T-helper 2 cell treated with Interferon-gamma antibody and Interleukin-4, amounts not matched to agents 5 μg/mL and 100 μg/mL, for 36 hours (primary cell): Measurements from ENCODE around the gene AARSD1.
"Not testable (repeated sequence)": the region's sequence is repeated elsewhere in the genome, so short reads cannot be mapped to it uniquely, and the experiment has no call there.

ENCODE experiments used
- DNase-seq: peaks from one replicate; pipeline ENCODE4 v3.0.0; 2021; ENCODE audit warnings: low spot score
- H3K27ac Mint-ChIP-seq: one replicate; pipeline ENCODE4 v1.8.0; 2021; ENCODE audit warnings: mild to moderate bottlenecking, mixed read lengths
- H3K27me3 Mint-ChIP-seq: one replicate; pipeline ENCODE4 v1.8.0; 2021; ENCODE audit warnings: low read depth, mixed read lengths
- H3K36me3 Mint-ChIP-seq: one replicate; pipeline ENCODE4 v1.8.0; 2021; ENCODE audit warnings: low read depth, mixed read lengths
- H3K4me1 Mint-ChIP-seq: one replicate; pipeline ENCODE4 v1.8.0; 2021; ENCODE audit warnings: low read depth, mixed read lengths
- H3K4me3 Mint-ChIP-seq: one replicate; pipeline ENCODE4 v1.8.0; 2022; ENCODE audit warnings: mild to moderate bottlenecking, moderate library complexity, mixed read lengths
- H3K9me3 Mint-ChIP-seq: one replicate; pipeline ENCODE4 v1.8.0; 2021; ENCODE audit warnings: mixed read lengths

The AARSD1 gene

GRCh38 chr17:42992872-42993271, 28.6 kb upstream of the AARSD1 start:
- H3K27ac Mint-ChIP-seq, result no peak overlapping the region
- H3K9me3 Mint-ChIP-seq, result no peaks in the 10 kb centered on the region
- no peak for DNase-seq
- no peak overlapping the region for H3K4me3 Mint-ChIP-seq
- H3K4me1 Mint-ChIP-seq, result peaks cover 10% of the 10 kb centered on the region
- peaks cover 43% of the 10 kb centered on the region for H3K36me3 Mint-ChIP-seq
- no peaks in the 10 kb centered on the region for H3K27me3 Mint-ChIP-seq

- Mint-ChIP-seq H3K4me3 (no peak overlapping the region), H3K27ac (no peak overlapping the region), H3K27me3 (no peaks in the 10 kb centered on the region), H3K9me3 (no peaks in the 10 kb centered on the region), H3K36me3 (peaks cover 46% of the 10 kb centered on the region), H3K4me1 (no peaks in the 10 kb centered on the region)
- no peak for DNase-seq
Measured at GRCh38 chr17:42991471-42991870, 27.2 kb upstream of the AARSD1 start.

- Mint-ChIP-seq H3K4me1 (peaks cover 3% of the 10 kb centered on the region), H3K36me3 (peaks cover 57% of the 10 kb centered on the region), H3K27me3 (no peaks in the 10 kb centered on the region), H3K27ac (no peak overlapping the region), H3K9me3 (no peaks in the 10 kb centered on the region), H3K4me3 (no peak overlapping the region)
- no peak for DNase-seq
Measured at GRCh38 chr17:42989726-42990652, 25.7 kb upstream of the AARSD1 start.

GRCh38 chr17:42989141-42989540, 24.9 kb upstream of the AARSD1 start:
- Mint-ChIP-seq H3K9me3 (no peaks in the 10 kb centered on the region), H3K4me1 (peaks cover 7% of the 10 kb centered on the region), H3K36me3 (peaks cover 54% of the 10 kb centered on the region), H3K4me3 (no peak overlapping the region), H3K27me3 (no peaks in the 10 kb centered on the region), H3K27ac (no peak overlapping the region)
- no peak for DNase-seq

DNA sequence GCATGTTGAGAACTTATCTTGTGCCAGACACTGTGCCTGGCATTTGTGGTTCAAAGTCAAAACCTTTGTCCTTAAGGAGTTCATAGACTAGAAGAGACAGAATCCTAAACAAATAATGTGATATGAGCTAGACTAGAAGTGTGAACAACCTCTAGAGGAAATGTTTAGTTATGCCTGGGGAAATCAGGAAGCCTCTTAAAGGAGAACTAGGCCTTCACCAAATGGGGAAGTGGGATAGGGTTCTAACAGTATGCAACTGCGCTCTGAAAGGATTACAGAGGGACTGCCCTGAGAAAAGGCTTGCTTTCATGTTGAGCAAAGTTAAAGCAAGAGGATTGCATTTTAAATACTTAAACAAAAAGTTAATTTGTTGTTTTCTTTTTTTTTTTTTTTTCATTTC, 21.0 kb upstream of the AARSD1 start:
- Mint-ChIP-seq H3K36me3 (peaks cover 45% of the 10 kb centered on the region), H3K27ac (no peak overlapping the region), H3K27me3 (no peaks in the 10 kb centered on the region), H3K4me1 (peaks cover 17% of the 10 kb centered on the region), H3K9me3 (no peaks in the 10 kb centered on the region), H3K4me3 (no peak overlapping the region)
- no peak for DNase-seq

GRCh38 chr17:42982266-42982665, 18.0 kb upstream of the AARSD1 start:
- no peaks in the 10 kb centered on the region for H3K9me3 Mint-ChIP-seq
- peak overlapping the region; percentile 69 for H3K27ac Mint-ChIP-seq
- peak overlapping the region; percentile 95 for H3K4me3 Mint-ChIP-seq
- H3K27me3 Mint-ChIP-seq, result no peaks in the 10 kb centered on the region
- H3K4me1 Mint-ChIP-seq, result peaks cover 27% of the 10 kb centered on the region
- no peak for DNase-seq
- peaks cover 24% of the 10 kb centered on the region for H3K36me3 Mint-ChIP-seq

DNA sequence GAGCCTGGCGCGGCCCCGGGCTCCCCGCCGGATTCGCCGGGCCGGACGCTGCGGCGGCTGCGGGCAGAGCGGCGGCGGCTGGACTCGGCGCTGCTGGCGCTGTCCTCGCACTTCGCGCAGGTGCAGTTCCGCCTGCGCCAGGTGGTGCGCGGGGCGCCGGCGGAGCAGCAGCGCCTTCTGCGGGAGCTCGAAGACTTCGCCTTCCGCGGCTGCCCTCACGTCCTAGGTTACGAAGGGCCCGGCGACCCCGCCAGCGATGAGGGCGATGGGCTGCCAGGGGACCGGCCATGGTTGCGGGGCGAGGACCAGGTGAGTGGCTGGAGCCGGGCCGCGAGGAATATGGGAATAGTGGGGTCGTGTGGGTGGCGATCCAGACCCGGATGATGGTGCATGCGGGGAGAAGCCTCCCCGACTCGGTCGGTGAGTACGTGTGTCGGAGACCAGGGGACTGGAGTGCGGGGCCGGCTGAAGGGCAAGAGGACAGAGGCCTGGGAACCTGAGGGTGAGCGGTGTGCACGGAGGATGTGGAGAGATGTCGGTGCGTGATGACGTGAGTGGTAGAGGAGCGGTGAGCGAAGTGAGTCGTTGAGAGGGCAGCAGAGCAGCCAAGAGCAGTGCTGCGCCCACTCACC, 16.6 kb upstream of the AARSD1 start:
- H3K4me1 Mint-ChIP-seq, result peaks cover 27% of the 10 kb centered on the region
- H3K4me3 Mint-ChIP-seq, result peak overlapping the region; percentile 95
- H3K9me3 Mint-ChIP-seq, result no peaks in the 10 kb centered on the region
- no peaks in the 10 kb centered on the region for H3K27me3 Mint-ChIP-seq
- peaks cover 21% of the 10 kb centered on the region for H3K36me3 Mint-ChIP-seq
- peak; percentile 78 for DNase-seq
- H3K27ac Mint-ChIP-seq, result peak overlapping the region; percentile 76

DNA sequence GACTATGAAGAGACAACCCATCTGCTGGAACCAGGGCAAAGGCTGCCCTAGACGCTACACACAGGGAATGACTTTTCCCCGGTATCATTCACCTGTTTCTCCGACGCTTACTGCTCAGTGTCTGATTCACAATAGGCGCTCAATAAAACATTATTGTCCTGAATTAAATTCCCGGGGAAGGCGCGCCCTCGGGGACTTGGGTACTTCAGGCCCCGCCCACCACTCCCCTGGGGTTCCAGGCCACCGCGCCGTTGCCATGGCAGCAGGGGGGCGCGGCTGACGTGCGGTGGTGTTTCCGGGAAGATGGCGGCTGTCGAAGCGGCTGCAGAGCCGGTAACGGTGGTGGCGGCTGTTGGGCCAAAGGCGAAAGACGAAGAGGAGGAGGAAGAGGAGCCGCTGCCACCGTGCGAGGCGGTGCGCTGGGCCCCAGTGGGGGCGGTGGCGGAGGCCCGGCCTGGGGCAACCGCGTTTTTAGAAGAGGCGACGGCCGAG, 16.1 kb upstream of the AARSD1 start, which contains the start of gene RUNDC1:
Gene RUNDC1 (plus strand): TSS at position 292 of the 492 bp plus-strand sequence. CDS start 12 bp downstream, at position 304.
- Mint-ChIP-seq H3K36me3 (peaks cover 16% of the 10 kb centered on the region), H3K4me3 (peak within 1 kb of the TSS; percentile 95), H3K4me1 (peaks cover 27% of the 10 kb centered on the region), H3K27ac (peak within 1 kb of the TSS; percentile 96), H3K9me3 (no peaks in the 10 kb centered on the region), H3K27me3 (no peaks in the 10 kb centered on the region)
- DNase-seq, result peak; percentile 89

DNA sequence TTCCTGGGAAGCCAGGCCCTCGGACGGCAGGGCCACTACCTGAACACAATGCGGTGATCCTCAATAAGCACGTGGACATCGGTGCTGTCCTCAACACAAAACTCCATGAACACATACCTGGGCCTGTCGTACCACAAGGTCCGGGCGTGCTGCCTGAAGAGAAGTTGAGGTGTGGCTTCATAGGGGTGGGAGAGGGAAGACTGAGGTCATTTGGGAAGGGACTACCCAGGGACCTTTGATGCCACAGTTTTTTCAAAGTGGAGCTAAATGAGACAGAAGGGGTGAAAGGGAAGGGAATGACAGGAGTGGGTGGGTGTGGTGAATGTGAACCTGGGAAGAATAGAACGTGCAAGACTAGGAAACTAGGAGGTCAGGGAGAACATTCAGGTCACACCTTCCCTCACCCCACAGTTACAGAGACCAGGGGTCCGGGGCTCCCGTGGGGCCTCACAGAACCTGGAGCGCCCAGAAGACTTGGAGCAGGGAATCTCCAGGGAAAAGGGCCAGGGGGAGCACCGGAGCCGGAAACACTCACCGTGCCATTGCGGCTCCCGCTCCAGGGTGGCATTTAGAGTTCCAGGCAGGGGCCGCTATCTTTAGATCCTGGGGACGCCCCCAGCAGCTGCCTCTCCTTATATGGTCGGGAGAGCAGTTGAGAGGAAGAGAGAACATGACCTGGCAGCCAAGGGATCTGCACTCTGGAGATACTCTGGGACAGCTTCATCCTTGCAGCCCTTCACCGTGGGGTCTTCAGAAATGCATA, 15.4 kb upstream of the AARSD1 start, which contains the start of gene PTGES3L:
Gene PTGES3L (minus strand): TSS at position 570 of the 763 bp plus-strand sequence. CDS start 27 bp downstream, at position 543.
- Mint-ChIP-seq H3K27ac (peak within 1 kb of the TSS; percentile 96), H3K36me3 (peaks cover 13% of the 10 kb centered on the region), H3K4me1 (peaks cover 28% of the 10 kb centered on the region), H3K27me3 (no peaks in the 10 kb centered on the region), H3K4me3 (peak within 1 kb of the TSS; percentile 95), H3K9me3 (no peaks in the 10 kb centered on the region)
- DNase-seq, result peak; percentile 27

DNA sequence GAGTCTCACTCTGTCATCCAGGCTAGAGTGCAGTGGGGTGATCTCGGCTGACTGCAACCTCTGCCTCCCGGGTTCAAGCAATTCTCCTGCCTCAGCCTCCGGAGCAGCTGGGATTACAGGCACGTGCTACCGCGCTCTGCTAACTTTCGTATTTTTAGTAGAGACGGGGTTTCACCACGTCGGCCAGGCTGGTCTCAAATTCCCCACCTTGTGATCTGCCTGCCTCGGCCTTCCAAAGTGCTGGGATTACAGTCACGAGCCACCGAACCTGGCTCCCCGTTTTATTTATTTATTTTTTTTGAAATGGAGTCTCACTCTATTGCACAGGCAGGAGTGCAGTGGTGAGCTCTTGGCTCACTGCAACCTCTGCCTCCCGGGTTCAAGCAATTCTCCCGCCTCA, 11.4 kb upstream of the AARSD1 start:
- not testable (repeated sequence) for DNase-seq, H3K9me3 Mint-ChIP-seq, H3K4me3 Mint-ChIP-seq, H3K27ac Mint-ChIP-seq, H3K27me3 Mint-ChIP-seq, H3K36me3 Mint-ChIP-seq
- H3K4me1 Mint-ChIP-seq, result peaks cover 14% of the 10 kb centered on the region

- H3K27ac Mint-ChIP-seq, result no peak overlapping the region
- no peak overlapping the region for H3K4me3 Mint-ChIP-seq
- H3K4me1 Mint-ChIP-seq, result peaks cover 14% of the 10 kb centered on the region
- no peaks in the 10 kb centered on the region for H3K36me3 Mint-ChIP-seq
- no peaks in the 10 kb centered on the region for H3K27me3 Mint-ChIP-seq
- H3K9me3 Mint-ChIP-seq, result no peaks in the 10 kb centered on the region
- no peak for DNase-seq
Measured at GRCh38 chr17:42975265-42975664, 11.0 kb upstream of the AARSD1 start.

GRCh38 chr17:42973323-42973722, 9.1 kb upstream of the AARSD1 start:
- not testable (repeated sequence) for H3K4me1 Mint-ChIP-seq, H3K36me3 Mint-ChIP-seq, H3K27me3 Mint-ChIP-seq

GRCh38 chr17:42971589-42971988, 7.3 kb upstream of the AARSD1 start:
- no peak for DNase-seq
- Mint-ChIP-seq H3K4me3 (no peak overlapping the region), H3K36me3 (no peaks in the 10 kb centered on the region), H3K4me1 (peaks cover 4% of the 10 kb centered on the region), H3K27me3 (no peaks in the 10 kb centered on the region), H3K9me3 (no peaks in the 10 kb centered on the region), H3K27ac (no peak overlapping the region)

More at GRCh38 chr17:42973323-42973722, 9.1 kb upstream of the AARSD1 start:
- not testable (repeated sequence) for H3K27ac Mint-ChIP-seq, H3K9me3 Mint-ChIP-seq, DNase-seq, H3K4me3 Mint-ChIP-seq
